ENCODE data around the gene FRG2C. TPM values are rescaled to one million over a fixed set of nuclear protein-coding genes. Genes with fewer than 3 reads are reported as not detected.

FRG2C gene
- total RNA-seq, 1 donor = under 0.01 TPM

DNA sequence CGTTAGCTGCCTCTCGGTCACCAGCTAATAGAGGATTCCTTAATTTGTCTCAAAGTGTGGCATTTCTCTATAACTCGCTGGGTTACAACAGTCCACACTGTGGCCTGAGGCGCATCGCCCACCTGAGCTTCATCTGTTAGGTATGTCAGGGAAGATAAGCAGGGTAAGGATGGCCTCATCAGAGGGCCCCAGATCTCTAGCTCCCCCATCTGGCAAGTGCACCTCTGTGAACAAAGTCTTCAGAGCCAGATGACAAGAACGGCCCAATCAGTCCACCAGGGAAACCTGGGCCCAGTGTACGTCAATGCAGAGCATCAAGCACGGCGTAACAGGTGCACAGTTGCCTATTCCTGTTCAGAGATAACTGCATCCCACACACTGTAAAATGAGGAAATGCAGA lies 23.2 kb downstream of the FRG2C start:
- Histone ChIP-seq H3K4me3 (ENCODE audit: insufficient read depth, low read length) (no peak overlapping the region), H3K4me1 (ENCODE audit: insufficient read depth, low read length) (no peaks in the 10 kb centered on the region), H4K20me1 (ENCODE audit: insufficient read depth, low read length) (no peaks in the 10 kb centered on the region), H3K36me3 (ENCODE audit: insufficient read depth, low read length) (no peaks in the 10 kb centered on the region), H3K4me2 (ENCODE audit: insufficient read depth, low read length) (no peak overlapping the region), H2AFZ (ENCODE audit: low read length) (no peak overlapping the region), H3K79me2 (ENCODE audit: insufficient read depth, low read length) (no peaks in the 10 kb centered on the region), H3K27me3 (ENCODE audit: insufficient read depth, low read length) (no peaks in the 10 kb centered on the region), H3K27ac (ENCODE audit: low read depth, low read length) (no peak overlapping the region), H3K9me3 (ENCODE audit: low read depth, low read length) (no peaks in the 10 kb centered on the region)
- no peak for DNase-seq (ENCODE audit: insufficient read length, low spot score, missing footprints)
- TF ChIP-seq, protein P1, sequence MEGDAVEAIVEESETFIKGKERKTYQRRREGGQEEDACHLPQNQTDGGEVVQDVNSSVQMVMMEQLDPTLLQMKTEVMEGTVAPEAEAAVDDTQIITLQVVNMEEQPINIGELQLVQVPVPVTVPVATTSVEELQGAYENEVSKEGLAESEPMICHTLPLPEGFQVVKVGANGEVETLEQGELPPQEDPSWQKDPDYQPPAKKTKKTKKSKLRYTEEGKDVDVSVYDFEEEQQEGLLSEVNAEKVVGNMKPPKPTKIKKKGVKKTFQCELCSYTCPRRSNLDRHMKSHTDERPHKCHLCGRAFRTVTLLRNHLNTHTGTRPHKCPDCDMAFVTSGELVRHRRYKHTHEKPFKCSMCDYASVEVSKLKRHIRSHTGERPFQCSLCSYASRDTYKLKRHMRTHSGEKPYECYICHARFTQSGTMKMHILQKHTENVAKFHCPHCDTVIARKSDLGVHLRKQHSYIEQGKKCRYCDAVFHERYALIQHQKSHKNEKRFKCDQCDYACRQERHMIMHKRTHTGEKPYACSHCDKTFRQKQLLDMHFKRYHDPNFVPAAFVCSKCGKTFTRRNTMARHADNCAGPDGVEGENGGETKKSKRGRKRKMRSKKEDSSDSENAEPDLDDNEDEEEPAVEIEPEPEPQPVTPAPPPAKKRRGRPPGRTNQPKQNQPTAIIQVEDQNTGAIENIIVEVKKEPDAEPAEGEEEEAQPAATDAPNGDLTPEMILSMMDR (IDR thresholded peaks at IDR 0.05; ENCODE audit: extremely low read depth, low read depth, low read length) = no peak

DNA sequence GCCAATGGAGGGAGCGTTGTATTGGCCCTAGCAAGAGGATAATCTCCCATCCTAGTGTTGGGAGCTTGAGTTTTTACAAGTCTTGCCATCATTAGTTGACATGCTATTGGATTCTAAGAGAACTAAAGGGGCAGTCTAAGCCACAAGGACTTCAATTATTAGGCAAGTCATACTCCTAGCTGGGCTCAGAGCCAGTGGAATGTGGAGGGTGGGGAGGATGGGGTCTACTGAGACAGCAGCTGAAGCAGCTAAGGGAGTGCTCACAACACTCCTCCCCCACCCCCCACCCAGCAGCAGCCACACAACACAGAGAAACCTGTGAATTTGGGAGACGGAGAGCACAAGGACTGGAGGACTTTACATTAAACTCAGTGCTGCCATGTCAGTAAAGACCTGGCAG lies 27.9 kb downstream of the FRG2C start:
- Histone ChIP-seq H3K9me3 (ENCODE audit: low read depth, low read length) (no peaks in the 10 kb centered on the region), H3K4me1 (ENCODE audit: insufficient read depth, low read length) (no peaks in the 10 kb centered on the region), H3K4me2 (ENCODE audit: insufficient read depth, low read length) (no peak overlapping the region), H3K79me2 (ENCODE audit: insufficient read depth, low read length) (no peaks in the 10 kb centered on the region), H3K36me3 (ENCODE audit: insufficient read depth, low read length) (no peaks in the 10 kb centered on the region), H3K27me3 (ENCODE audit: insufficient read depth, low read length) (no peaks in the 10 kb centered on the region), H4K20me1 (ENCODE audit: insufficient read depth, low read length) (no peaks in the 10 kb centered on the region), H3K4me3 (ENCODE audit: insufficient read depth, low read length) (no peak overlapping the region), H3K27ac (ENCODE audit: low read depth, low read length) (no peak overlapping the region), H2AFZ (ENCODE audit: low read length) (no peak overlapping the region)
- DNase-seq (ENCODE audit: insufficient read length, low spot score, missing footprints) = no peak
- TF ChIP-seq, protein P1 (IDR thresholded peaks at IDR 0.05; ENCODE audit: extremely low read depth, low read depth, low read length) = no peak

Small RNA genes within 50 kb of the gene (small RNA-seq; reads per million reads assigned to genes)
- gene AC108724.2 = not detected

Other genes with a start within 250 kb of the FRG2C start
- 17.7 and 18.5 TPM in 2 replicates for gene ZNF717, start 121.2 kb downstream of the FRG2C start, total RNA-seq

Measured in osteoblast (primary cell).